Prostate gland (tissue), 2 donors: ENCODE measurements around the gene NR6A1.

ENCODE experiments used
- POLR2A ChIP-seq: fragments of 450-650 bp; IDR thresholded peaks from one replicate; pipeline ENCODE4 v1.6.1; 2016; ENCODE audit warnings: antibody characterized with exemption, mild to moderate bottlenecking
- TF ChIP-seq, protein P1 (sequence below), 4 experiments: fragments of 200-600 bp in 2 of 4; fragments of 450-650 bp in 2 of 4; sonication (generic) in 2 of 4; IDR thresholded peaks; 1 replicate in 3 of 4; 2 replicates in 1 of 4; pipeline ENCODE4 v1.5.1; 2016 to 2019; ENCODE audit warnings: antibody characterized with exemption in 4 of 4, mild to moderate bottlenecking in 2 of 4, moderate library complexity in 2 of 4

DNA sequence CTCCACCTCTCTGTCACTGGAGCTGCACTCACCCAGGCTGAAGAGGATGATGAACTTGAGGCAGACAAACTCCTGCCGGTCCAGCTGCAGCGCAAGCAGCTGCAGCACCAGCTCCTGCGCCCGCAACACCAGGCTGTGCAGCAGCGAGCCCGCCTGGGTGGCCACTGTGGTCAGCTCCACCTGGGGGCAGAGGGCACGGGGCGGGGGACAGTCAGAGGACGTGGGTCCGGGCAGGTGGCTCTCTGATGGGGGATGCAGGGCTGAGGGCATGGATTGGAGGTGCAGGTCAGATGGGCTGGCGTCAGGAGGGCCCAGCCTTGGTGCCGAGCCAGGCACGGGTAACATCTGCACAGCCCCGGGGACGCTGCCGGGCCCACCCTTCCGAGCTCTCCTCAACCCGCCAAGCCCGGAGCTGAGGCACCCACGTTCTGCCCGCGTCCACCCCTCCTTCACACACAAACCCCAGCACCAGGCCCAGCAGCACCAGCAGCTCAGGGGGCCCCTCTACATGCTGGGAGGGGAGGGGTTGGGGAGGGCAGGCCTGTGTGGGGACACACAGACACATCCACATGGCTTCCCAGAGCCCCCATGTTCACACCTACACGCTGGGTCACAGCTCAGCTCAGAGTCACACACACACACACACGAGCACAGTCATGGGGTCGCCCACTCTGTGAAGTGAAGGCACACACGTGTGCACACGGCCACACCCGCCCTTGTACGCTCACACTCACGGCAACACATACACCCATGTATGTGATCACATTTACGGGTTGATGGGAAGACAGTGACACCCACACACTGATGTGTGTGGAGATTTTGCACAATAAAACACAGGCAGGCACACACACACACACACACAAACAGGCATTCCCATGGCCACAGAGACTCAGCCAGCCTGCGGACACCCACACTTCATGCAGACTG lies 279.8 kb downstream of the NR6A1 start:
- TF ChIP-seq POLR2A = no peak
- TF ChIP-seq, protein P1, sequence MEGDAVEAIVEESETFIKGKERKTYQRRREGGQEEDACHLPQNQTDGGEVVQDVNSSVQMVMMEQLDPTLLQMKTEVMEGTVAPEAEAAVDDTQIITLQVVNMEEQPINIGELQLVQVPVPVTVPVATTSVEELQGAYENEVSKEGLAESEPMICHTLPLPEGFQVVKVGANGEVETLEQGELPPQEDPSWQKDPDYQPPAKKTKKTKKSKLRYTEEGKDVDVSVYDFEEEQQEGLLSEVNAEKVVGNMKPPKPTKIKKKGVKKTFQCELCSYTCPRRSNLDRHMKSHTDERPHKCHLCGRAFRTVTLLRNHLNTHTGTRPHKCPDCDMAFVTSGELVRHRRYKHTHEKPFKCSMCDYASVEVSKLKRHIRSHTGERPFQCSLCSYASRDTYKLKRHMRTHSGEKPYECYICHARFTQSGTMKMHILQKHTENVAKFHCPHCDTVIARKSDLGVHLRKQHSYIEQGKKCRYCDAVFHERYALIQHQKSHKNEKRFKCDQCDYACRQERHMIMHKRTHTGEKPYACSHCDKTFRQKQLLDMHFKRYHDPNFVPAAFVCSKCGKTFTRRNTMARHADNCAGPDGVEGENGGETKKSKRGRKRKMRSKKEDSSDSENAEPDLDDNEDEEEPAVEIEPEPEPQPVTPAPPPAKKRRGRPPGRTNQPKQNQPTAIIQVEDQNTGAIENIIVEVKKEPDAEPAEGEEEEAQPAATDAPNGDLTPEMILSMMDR (IDR thresholded peaks at IDR 0.05) = no peak
